Activated CD4-positive, alpha-beta T cell treated with anti-CD3 and anti-CD28 coated beads, Interleukin-10, Interleukin-2, amounts not matched to agents 100 ng/mL and 50 ng/mL, durations not matched to agents 16 hours and 8 hours (primary cell): Measurements from ENCODE around the gene RPN2.
A peak's percentile ranks its signal among the peaks of the same experiment; 100 is the strongest.

ENCODE experiments used
- DNase-seq: peaks from one replicate; pipeline ENCODE4 v3.0.0-alpha.2; 2020

RPN2 gene

DNA sequence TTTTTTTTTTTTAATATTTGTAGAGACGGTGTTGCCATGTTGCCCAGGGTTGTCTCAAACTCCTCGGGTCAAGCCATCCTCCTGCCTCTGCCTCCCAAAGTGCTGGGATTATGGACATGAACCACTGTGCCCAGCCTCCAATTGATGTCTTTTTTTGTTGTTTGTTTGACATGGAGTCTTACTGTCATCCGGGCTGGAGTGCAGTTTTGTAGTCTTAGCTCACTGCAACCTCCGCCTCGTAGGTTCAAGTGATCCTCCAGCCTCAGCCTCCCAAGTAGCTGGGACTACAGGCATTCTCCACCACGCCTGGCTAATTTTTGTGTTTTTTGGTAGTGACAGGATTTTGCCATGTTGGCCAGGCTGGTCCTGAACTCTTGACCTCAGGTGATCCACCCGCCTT is 9.7 kb downstream of the RPN2 start:
- DNase-seq: no peak

DNA sequence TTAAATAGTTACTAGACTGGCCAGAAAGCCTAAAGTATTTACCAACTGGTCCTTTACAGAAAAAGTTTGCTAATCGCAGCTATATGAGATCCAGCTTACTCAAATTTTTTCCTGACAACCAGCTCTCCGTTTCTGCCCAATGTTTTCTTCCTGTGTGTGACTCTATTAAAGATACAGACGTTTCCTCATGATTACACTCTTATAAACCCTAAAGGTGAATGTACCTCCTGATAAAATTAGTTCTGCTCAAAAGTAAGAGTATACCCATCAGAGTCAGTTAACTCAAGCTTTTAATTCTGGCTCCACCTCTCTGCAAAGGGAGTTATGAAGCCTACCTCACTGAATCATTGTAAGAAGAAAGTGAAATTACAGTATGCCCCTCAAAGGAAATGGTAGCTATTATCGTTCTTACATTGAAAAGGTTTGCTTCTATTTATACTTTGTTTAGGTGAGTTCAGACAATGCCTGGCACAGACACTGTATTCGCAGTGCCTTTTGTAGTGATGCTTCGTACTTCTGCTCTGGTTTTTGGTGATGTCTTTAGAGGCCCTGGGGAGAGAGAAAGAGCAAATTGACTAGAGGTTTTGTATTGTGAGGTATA is 10.4 kb downstream of the RPN2 start:
- DNase-seq: peak; percentile 16

DNA sequence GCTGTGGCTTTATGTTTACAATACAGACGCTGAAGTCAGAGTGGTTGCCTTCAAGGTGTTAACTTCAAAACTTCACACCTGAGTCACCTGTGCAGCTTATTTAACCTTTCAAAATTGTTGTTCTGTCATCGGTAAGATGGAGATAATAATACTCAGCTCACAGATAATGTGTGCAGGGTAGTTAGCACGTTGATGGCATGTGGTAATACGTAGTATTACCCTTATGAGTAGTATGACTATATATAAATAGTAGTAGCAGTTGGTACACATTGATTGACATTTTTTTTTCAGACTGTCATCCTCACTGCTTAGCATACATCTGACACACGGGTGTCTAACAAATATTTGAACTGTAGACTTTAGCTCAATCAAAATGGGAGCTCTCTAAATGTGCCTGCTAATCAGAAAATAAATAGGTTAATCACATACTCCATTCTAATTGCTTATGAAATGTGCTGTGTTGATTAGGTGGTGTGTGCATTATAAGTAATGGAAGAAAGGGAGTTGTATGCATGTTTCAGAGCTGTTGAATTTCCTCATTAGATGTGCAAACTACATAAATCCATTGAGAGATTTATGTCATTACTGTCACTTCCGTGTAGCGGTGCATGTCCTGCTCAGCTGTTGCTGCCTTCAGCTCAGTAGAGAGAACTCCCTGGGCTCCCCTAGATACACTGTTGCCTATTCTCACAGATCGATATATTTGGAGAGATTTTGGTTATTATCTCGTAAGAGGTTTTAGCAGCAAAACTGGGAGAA is 11.4 kb downstream of the RPN2 start:
- no peak for DNase-seq

DNA sequence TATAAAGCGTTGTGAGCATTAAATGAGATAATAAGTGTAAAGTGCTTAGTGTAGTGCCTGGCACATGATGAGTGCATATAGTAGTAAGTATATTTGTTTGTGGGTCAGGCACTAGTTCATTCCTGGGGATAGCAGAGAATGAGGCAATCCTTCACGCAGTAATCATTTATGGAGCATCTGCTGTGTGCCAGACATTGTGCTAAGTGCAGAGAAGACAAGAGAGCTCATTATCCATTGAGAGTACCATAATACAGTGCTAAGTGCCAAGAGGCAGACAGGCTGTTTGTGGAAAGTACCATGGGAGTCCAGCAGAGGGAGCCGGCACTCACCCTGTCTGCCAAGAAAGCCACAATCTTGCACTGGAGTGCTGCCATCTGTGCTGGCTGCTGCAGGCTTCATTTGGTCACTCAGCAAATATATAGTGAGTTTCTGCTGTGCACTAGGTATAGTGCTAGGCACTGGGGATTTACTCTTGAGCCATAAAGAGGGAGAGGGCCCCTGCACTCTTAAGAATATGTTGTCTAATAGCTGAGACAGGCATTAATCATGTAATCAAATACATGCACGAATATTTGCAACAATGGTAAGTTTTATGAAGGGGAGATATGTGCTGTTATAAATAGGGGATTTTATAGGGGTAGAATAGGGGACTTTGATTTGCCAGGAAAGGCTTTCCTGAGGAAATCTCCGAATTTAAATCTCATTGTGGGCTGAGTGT is 13.2 kb downstream of the RPN2 start:
- peak; percentile 76 for DNase-seq

DNA sequence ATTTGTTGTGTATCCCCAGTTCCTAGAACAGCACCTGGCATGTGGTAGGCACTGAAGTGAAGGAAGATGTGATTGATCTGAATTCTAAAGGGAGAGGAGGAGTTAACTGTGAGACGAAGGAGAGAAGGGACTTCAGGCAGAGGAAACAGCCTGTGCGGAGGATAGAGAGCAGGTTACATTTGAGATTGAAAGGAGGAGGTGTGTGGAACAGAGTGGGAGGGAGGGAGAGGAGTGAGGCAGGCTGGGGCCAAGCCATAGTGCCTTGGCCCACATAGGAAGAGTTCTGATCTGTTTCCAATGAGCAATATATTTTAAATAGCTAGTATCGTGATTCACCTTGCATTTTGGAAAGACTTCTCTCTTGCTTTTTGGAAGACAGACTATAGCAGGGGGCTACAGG is 14.1 kb downstream of the RPN2 start:
- DNase-seq: no peak

DNA sequence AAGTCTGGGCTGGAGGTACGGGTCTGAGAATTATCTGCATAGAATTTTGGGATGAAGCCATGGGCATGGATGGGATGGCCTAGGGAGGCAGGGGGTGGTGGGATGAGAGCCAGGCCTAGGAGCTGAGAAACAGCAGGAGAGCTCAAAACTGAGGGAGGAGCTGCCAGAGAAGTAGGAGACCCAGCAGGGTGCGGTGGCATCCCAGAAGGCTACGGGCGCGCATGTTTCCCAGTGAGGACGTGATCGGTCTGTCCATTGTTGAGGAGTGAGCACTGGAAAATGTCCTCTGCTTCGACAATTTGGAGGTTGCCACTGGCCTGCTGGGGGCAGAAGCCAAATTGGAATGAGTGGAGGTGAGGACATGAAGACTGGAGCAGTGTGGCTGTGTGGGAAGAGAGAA is 14.7 kb downstream of the RPN2 start:
- no peak for DNase-seq

DNA sequence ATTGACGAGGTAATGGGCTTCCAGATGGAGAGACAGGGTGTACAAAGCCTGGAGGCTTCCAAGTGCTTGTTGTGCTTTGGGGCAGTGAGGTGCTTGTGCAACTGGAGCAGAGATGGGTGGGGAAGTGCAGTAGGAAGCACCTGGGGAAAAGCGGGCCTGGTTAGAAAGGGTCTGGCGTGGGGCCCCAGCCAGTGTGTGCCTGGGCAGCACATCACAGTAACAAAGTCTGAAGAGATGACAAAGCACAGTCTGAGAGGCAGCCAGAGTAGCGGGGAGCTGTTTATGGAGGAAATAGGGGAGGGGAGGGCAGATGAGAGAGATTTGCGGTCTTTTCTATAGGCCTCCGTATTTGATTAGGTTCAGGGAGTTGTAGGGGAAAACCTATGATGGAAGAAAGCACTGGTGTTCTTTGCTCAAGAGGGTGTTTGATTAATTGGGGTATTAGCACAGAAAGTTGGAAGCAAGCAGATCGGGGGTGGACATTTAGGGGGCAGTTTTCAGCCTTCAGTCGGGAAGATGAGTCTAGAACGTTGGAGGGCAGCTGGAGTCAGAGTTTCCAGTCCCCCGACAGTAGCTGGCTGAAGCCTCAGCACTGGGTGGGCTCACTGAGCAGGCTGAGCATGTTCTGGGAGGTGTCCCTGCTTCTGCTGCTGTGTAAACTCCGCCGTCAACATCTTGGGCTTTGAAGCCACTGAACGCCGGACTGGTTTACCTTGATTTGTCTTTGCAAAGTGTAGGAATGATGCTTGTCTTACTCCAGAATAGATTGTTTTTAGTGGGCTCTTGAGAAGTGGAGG is 15.7 kb downstream of the RPN2 start:
- peak; percentile 13 for DNase-seq

DNA sequence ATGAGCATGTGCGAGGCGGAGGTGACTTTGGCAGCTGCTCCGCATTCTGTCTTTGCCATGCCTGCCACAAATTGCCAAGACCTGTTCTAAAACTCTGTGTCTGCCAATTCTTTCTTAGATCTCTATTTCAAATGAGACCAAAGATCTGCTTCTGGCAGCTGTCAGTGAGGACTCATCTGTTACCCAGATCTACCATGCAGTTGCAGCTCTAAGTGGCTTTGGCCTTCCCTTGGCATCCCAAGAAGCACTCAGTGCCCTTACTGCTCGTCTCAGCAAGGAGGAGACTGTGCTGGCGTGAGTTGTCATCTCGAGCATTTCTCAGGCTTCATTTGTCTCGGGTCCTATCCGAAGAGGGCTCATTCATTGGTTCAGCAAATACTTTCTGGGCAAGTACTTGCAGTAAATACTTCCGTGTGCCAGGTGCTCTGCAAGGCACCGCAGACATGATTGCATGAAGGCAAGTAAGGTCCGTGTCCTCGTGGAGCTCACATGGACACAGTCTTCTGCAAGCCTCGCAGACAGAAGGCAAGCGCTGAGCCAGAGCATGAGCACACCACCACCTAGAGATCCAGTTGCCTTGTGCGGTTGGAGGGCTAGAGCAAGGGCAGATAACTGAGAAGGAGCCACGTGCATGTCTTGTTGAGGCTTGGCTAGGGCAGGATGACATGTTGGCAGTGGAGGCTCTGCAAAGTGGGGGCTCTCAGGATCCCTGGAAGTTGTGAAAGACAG is 20.0 kb downstream of the RPN2 start:
- no peak for DNase-seq

DNA sequence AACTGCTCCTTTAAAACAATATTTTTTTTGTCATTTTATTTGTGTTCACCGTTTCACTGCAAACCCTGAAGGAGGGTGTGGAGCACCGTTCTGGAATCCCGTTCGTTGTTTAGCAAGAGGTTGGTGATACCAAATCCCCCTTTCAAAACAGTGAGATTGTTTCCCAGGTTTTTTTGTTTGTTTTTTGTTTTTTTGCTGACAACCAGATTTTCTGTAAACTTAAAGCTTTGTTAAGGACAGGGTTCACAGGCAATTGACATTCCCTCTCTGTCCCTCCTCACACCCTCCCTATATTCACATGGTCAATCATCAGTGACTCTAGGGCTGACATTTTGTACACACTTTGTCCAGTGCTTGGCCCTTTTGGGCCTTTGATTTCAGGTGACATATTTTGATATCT is 21.2 kb downstream of the RPN2 start:
- DNase-seq: no peak

DNA sequence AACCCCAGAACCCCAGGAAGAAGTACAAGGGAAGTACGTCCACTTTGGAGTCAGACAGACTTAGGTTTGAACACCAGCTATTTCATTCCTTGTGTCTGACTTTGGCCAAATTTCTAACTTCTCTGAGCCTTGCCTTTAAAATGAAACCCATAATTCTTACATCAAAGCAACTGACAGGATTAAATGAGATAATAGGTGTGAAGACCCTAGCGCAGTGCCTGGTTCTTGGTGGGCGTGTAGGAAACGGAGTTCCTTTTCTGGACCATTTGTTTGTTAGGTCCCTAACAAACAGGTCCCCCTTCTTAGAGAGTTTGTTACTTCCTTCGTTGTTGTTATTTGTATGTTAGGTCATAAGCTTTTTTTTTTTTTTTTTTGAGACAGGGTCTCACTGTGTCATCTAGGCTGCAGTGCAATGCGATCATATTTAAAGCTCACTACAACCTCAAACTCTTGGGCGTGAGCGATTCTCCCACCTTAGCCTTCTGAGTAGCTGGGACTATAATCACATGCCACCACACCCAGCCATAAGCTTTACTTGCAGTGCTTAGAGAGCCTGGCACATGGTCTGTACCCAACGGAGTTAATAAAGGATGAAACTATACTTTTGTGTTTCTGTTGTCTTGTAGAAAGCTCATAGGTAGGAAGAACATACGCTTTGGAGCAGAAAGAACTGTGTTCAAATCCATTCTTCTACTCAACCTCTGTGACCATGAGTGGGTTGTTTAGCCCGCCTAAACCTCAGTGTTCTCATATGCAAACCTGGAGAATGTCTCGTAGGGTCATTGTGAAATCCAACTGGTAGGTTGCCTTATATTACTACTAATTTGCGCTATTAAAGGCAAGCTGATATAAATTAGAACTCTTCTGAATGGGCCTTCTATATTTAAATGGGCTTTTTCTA is 22.0 kb downstream of the RPN2 start:
- no peak for DNase-seq

DNA sequence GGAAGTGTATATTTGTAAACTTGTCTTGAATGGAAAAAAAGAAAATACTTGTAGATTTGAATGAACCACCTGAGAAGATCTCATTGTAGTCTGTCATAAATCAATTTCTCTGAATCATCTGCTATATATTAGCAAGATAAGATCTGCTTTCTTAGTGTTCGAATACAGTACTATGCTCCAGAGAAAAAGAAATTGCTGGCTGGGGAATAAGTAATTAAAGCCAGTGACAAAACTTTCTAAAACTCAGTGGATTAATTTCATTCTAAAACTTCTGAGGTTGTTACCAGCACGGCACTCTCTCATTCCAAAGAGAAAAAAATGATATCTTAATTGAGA is 22.7 kb downstream of the RPN2 start:
- DNase-seq: no peak

DNA sequence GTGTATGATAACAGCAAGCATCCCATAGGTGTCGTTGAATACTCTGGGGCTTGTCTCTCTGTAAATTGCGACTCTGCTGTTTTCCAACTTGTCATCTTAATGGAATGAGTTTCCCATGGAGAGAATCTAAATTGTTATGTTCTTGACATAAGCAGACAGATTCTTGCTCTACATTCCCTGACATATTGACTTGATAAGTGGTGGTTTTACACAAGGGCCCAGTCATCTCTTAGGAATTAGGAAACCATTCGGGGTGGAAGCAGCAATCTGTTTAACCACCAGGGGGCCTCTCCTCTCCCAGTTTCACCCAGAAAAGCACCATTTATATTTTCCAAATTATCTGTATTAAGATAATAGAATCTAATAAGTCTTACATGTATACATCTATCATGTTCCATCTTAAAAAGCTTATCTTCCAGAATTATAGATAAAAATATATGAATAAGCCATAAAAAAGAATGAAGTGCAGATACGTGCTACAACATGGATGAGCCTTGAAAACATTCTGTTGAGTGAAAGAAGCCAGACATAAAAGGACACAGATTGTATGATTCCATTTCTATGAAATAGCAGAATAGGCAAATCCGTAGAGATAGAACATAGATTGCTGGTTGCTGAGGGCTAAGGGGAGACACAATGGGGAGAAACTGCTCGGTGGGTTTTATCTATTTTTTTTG is 23.3 kb downstream of the RPN2 start:
- peak; percentile 24 for DNase-seq

DNA sequence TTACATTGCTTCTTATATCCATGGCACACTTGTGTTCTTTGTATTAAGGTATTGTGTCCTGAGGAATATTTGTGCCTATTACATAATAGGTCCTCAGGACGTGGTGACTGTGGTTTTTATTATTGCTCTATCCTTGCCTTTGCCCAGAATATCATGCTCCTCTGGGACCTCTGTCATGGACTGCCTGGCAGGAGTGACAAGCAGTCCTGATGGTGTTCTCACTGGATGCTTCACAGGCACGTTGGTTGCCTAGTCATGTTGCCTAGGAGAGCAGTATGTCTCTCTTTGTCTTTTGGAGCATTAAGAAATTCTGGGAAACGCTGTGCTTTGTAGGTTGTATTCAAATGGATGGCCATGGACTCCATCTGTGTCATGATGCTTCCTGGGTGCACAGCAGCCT is 24.9 kb downstream of the RPN2 start:
- no peak for DNase-seq

DNA sequence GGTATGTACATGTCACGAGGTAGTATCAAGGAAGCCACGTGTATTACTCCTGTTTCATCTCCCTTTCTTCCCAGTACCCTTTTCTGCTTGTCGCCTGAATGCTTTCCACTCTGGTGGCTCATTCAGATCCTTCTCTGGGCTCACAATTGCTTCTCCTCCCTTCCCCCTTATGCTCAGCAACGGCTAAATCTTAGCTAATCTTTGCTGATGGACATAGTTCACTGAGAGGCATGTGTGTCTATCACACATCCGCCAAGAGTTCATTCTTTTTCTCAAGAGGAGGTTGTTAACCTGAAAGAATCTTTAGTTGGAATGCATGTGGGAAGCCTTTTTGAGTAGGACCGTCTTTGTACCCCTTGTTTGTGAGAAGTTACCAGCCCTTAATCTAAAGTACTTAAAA is 26.0 kb downstream of the RPN2 start:
- no peak for DNase-seq

DNA sequence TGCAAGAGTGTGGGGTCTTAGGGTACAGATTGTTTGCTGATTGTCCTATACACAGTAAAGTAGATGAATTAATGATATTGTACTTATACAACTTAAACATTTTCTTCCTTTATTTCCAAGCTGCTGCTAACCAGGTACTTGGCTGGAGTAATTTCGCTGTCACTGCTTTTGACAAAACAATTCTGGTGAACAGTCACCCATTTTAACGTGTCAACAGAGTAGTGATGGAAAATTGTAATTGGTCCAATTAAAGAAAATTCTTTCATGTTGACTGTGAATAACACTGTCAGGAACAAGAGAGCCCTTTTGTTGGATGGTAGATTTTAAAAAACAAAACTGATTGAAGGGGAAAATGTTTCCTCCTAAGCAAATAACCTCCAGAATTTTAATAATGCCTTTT is 26.7 kb downstream of the RPN2 start:
- DNase-seq: no peak

DNA sequence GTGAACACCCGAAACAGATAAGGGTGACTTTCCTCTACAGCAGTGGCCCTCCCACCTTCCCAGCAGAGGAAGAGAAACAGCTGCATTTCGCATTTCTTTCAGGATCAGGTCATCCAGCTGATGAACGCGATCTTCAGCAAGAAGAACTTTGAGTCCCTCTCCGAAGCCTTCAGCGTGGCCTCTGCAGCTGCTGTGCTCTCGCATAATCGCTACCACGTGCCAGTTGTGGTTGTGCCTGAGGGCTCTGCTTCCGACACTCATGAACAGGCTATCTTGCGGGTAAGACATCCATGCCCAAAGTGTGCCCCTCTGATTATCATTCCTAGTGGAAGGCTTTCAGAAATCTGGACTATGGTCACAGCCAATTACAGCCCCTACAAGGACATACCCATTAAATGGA is 28.0 kb downstream of the RPN2 start:
- no peak for DNase-seq

DNA sequence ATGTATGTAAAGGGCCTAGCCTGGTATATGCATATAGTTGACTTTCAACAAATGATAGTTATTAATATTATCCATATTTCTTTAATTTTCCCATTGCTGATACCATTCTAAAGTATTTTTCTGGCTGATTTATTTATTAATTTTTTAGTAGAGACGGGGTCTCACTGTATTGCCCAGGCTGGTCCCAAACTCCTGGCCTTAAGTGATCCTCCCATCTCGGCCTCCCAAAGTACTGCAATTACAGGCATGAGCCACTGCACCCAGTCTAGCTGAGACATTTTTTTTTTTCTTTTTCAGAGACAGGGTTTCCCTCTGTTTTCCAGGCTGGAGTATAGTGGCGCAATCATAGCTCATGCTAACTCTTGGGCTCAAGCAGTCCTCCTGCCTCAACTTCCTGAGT is 30.1 kb downstream of the RPN2 start:
- no peak for DNase-seq

DNA sequence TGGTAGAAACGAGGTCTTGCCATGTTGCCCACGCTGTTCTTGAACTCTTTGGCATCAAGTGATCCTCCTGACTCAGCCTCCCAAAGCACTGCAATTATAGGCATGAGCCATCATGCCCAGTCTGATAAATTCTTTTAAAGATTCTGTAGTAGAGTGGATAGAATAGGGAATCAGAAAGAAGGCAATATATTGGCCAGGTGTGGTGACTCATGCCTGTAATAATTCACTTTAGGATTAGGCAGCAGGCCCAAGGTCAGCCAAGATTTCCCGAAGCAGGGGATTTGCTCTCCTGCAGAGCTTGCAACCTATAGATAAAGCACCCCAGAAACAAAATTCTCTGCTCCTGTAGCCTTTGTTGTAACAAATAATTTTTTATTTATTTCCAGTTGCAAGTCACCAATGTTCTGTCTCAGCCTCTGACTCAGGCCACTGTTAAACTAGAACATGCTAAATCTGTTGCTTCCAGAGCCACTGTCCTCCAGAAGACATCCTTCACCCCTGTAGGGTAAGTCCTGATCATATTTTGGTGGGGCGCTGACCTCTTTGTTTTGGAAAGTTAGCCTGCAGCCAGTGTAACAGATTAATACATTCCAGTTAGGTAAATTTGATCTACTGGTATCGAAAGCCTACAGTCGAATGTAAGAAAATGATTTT is 30.7 kb downstream of the RPN2 start:
- no peak for DNase-seq

DNA sequence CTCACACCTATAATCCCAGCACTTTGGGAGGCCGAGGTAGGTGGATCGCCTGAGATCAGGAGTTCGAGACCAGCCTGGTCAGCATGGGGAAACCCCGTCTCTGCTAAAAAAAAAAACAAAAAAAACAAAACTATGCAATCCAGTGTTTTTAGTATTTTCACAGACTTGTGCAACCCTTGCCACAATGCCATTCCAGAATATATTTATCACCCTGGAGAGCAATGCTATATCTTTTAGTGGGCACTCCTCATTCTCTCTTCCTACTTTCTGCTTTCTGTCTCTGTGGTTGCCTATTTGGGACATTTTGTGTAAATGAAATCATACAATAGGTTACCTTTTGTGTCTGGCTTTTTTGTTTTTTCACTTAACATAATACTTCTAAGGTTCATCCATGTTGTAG is 39.3 kb downstream of the RPN2 start:
- no peak for DNase-seq

DNA sequence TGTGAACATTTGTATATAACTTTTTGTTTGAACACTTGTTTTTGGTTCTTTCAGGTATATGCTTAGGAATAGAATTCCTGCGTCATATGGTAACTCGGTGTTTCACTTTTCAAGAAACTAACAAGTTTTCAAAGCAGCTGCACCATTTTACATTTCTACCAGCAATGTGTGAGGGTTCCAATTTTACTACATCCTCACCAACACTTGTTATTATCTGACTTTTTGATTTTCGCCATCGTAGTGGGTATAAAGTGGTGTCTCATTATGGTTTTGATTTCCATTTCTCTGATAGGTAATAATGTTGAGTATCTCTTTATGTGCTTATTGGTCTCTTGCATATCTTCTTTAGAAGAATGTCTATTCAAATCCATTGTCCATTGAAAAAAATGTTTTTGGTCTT is 39.8 kb downstream of the RPN2 start:
- no peak for DNase-seq
